ENCODE measurements around the gene RAB1A.
"Not testable (repeated sequence)": the region's sequence is repeated elsewhere in the genome, so short reads cannot be mapped to it uniquely, and the experiment has no call there.

Gene RAB1A

GRCh38 chr2:65161551-65162100 is 31.7 kb upstream of the RAB1A start:
- no peak for DNase-seq (ENCODE audit: low read depth, low spot score)
- Histone ChIP-seq H3K4me3 (ENCODE audit: low read length) (no peak overlapping the region), H3K4me1 (ENCODE audit: control insufficient read depth, insufficient read depth, low read length) (no peaks in the 10 kb centered on the region), H3K27me3 (ENCODE audit: control insufficient read depth, insufficient read depth, low read length) (no peaks in the 10 kb centered on the region; the same call in 1 of the 2 replicates), H3K27ac (ENCODE audit: low read length) (no peak overlapping the region), H3K36me3 (ENCODE audit: control insufficient read depth, insufficient read depth, low read length) (no peaks in the 10 kb centered on the region), H3K9me3 (ENCODE audit: control insufficient read depth, insufficient read depth, low read length) (no peaks in the 10 kb centered on the region)
- WGBS (ENCODE audit: insufficient coverage, insufficient read length): no CpG with 5 or more reads among the region's 9 CpGs

- Histone ChIP-seq H3K4me3 (ENCODE audit: low read length) (no peak overlapping the region), H3K36me3 (ENCODE audit: control insufficient read depth, insufficient read depth, low read length) (no peaks in the 10 kb centered on the region), H3K9me3 (ENCODE audit: control insufficient read depth, insufficient read depth, low read length) (no peaks in the 10 kb centered on the region), H3K27me3 (ENCODE audit: control insufficient read depth, insufficient read depth, low read length) (no peaks in the 10 kb centered on the region; the same call in 1 of the 2 replicates), H3K4me1 (ENCODE audit: control insufficient read depth, insufficient read depth, low read length) (no peaks in the 10 kb centered on the region), H3K27ac (ENCODE audit: low read length) (no peak overlapping the region)
- no CpG with 5 or more reads among the region's 2 CpGs for WGBS (ENCODE audit: insufficient coverage, insufficient read length)
- DNase-seq (ENCODE audit: low read depth, low spot score): no peak
Measured at GRCh38 chr2:65159906-65160305, 30.0 kb upstream of the RAB1A start.

- H3K9me3 ChIP-seq (ENCODE audit: control insufficient read depth, insufficient read depth, low read length): no peaks in the 10 kb centered on the region
- no peaks in the 10 kb centered on the region for H3K36me3 ChIP-seq (ENCODE audit: control insufficient read depth, insufficient read depth, low read length)
- no peaks in the 10 kb centered on the region for H3K4me1 ChIP-seq (ENCODE audit: control insufficient read depth, insufficient read depth, low read length)
- H3K27ac ChIP-seq (ENCODE audit: low read length): no peak overlapping the region
- no peaks in the 10 kb centered on the region for H3K27me3 ChIP-seq (ENCODE audit: control insufficient read depth, insufficient read depth, low read length)
- H3K4me3 ChIP-seq (ENCODE audit: low read length): no peak overlapping the region
- DNase-seq (ENCODE audit: low read depth, low spot score): no peak
- WGBS (ENCODE audit: insufficient coverage, insufficient read length): no CpG with 5 or more reads among the region's 6 CpGs
Measured at GRCh38 chr2:65159261-65159660, 29.4 kb upstream of the RAB1A start.

DNA sequence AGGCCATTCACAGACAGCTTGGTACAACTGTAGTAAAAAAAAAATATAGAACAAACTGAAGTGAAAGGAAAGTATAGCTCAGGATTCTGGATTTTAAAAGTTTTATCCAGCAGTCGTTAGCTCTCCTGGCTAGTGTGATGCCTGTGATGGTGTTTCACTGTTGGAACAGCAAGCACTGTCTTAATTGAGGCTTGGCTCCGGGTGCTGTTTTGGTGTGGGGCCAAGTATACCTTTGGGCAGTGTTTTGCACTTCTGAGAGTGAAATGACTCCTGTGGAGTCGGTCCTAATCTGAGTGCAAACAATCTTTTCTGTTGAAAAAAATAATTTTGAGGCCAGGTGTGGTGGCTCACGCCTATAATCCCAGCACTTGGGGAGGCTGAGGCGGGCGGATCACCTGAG is 28.7 kb upstream of the RAB1A start:
- H3K9me3 ChIP-seq (ENCODE audit: control insufficient read depth, insufficient read depth, low read length): no peaks in the 10 kb centered on the region
- H3K27ac ChIP-seq (ENCODE audit: low read length): no peak overlapping the region
- no CpG with 5 or more reads among the region's 6 CpGs for WGBS (ENCODE audit: insufficient coverage, insufficient read length)
- no peaks in the 10 kb centered on the region for H3K27me3 ChIP-seq (ENCODE audit: control insufficient read depth, insufficient read depth, low read length)
- no peaks in the 10 kb centered on the region for H3K4me1 ChIP-seq (ENCODE audit: control insufficient read depth, insufficient read depth, low read length)
- H3K4me3 ChIP-seq (ENCODE audit: low read length): no peak overlapping the region
- DNase-seq (ENCODE audit: low read depth, low spot score): no peak
- H3K36me3 ChIP-seq (ENCODE audit: control insufficient read depth, insufficient read depth, low read length): no peaks in the 10 kb centered on the region

DNA sequence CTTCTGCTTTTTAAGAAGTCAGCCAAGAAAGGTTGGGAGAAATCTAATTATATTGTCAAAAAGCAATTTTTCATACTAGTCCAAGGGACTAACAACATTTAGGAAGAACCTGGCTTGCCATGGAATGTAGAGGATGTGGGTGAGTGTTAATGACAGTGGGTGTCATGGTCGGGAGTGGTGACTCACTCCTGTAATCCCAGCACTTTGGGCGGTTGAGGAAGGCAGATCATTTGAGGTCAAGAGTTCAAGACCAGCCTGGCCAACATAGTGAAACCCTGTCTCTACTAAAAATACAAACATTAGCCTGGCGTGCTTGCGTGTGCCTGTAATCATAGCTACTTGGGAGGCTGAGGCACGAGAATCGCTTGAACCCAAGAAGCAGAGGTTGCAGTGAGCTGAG is 27.9 kb upstream of the RAB1A start:
- H3K36me3 ChIP-seq (ENCODE audit: control insufficient read depth, insufficient read depth, low read length); DNase-seq (ENCODE audit: low read depth, low spot score); H3K27ac ChIP-seq (ENCODE audit: low read length); H3K4me3 ChIP-seq (ENCODE audit: low read length); H3K4me1 ChIP-seq (ENCODE audit: control insufficient read depth, insufficient read depth, low read length); H3K9me3 ChIP-seq (ENCODE audit: control insufficient read depth, insufficient read depth, low read length); H3K27me3 ChIP-seq (ENCODE audit: control insufficient read depth, insufficient read depth, low read length): not testable (repeated sequence)
- WGBS (ENCODE audit: insufficient coverage, insufficient read length): no CpG with 5 or more reads among the region's 6 CpGs

- no CpG with 5 or more reads among the region's 1 CpG for WGBS (ENCODE audit: insufficient coverage, insufficient read length)
- DNase-seq (ENCODE audit: low read depth, low spot score): no peak
- H3K4me3 ChIP-seq (ENCODE audit: low read length): no peak overlapping the region
- no peaks in the 10 kb centered on the region for H3K4me1 ChIP-seq (ENCODE audit: control insufficient read depth, insufficient read depth, low read length)
- H3K36me3 ChIP-seq (ENCODE audit: control insufficient read depth, insufficient read depth, low read length): no peaks in the 10 kb centered on the region
- no peak overlapping the region for H3K27ac ChIP-seq (ENCODE audit: low read length)
- no peaks in the 10 kb centered on the region for H3K9me3 ChIP-seq (ENCODE audit: control insufficient read depth, insufficient read depth, low read length)
- no peaks in the 10 kb centered on the region for H3K27me3 ChIP-seq (ENCODE audit: control insufficient read depth, insufficient read depth, low read length)
Measured at GRCh38 chr2:65156041-65156440, 26.1 kb upstream of the RAB1A start.

- no CpG with 5 or more reads among the region's 3 CpGs for whole genome bisulfite sequencing (ENCODE audit: insufficient coverage, insufficient read length)
- no peak overlapping the region for H3K27ac ChIP-seq (ENCODE audit: low read length)
- H3K27me3 ChIP-seq (ENCODE audit: control insufficient read depth, insufficient read depth, low read length): no peaks in the 10 kb centered on the region
- no peaks in the 10 kb centered on the region for H3K9me3 ChIP-seq (ENCODE audit: control insufficient read depth, insufficient read depth, low read length)
- DNase-seq (ENCODE audit: low read depth, low spot score): no peak
- no peaks in the 10 kb centered on the region for H3K36me3 ChIP-seq (ENCODE audit: control insufficient read depth, insufficient read depth, low read length)
- H3K4me1 ChIP-seq (ENCODE audit: control insufficient read depth, insufficient read depth, low read length): no peaks in the 10 kb centered on the region
- H3K4me3 ChIP-seq (ENCODE audit: low read length): no peak overlapping the region
Measured at GRCh38 chr2:65153515-65153914, 23.6 kb upstream of the RAB1A start.

- no peak overlapping the region for H3K4me3 ChIP-seq (ENCODE audit: low read length)
- no peak for DNase-seq (ENCODE audit: low read depth, low spot score)
- H3K27me3 ChIP-seq (ENCODE audit: control insufficient read depth, insufficient read depth, low read length): no peaks in the 10 kb centered on the region
- H3K9me3 ChIP-seq (ENCODE audit: control insufficient read depth, insufficient read depth, low read length): no peaks in the 10 kb centered on the region
- H3K4me1 ChIP-seq (ENCODE audit: control insufficient read depth, insufficient read depth, low read length): no peaks in the 10 kb centered on the region
- H3K27ac ChIP-seq (ENCODE audit: low read length): no peak overlapping the region
- no CpG with 5 or more reads among the region's 3 CpGs for WGBS (ENCODE audit: insufficient coverage, insufficient read length)
- no peaks in the 10 kb centered on the region for H3K36me3 ChIP-seq (ENCODE audit: control insufficient read depth, insufficient read depth, low read length)
Measured at GRCh38 chr2:65146078-65146477, 16.2 kb upstream of the RAB1A start.

DNA sequence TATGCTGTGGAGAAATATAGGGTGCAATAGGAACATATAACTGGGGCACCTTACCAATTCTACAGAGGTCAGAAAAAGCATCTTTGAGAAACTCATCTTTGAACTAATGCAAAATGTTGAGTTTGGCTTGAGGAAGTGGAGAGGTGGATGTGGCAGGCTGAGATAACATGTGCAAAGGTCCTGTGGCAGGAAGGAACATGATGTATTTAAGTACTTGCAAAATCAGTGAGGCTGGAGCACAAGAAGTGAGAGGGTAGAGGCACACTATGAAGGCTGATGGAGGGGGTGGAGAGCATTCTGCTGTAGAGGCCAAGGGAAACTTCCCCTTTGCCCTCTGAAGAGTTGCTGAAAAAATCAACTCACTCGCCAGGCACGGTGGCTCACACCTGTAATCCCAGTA is 14.7 kb upstream of the RAB1A start:
- no peak overlapping the region for H3K27ac ChIP-seq (ENCODE audit: low read length)
- H3K27me3 ChIP-seq (ENCODE audit: control insufficient read depth, insufficient read depth, low read length): no peaks in the 10 kb centered on the region
- no peak overlapping the region for H3K4me3 ChIP-seq (ENCODE audit: low read length)
- H3K36me3 ChIP-seq (ENCODE audit: control insufficient read depth, insufficient read depth, low read length): no peaks in the 10 kb centered on the region
- DNase-seq (ENCODE audit: low read depth, low spot score): no peak
- H3K4me1 ChIP-seq (ENCODE audit: control insufficient read depth, insufficient read depth, low read length): no peaks in the 10 kb centered on the region
- WGBS (ENCODE audit: insufficient coverage, insufficient read length): no CpG with 5 or more reads among the region's 2 CpGs
- no peaks in the 10 kb centered on the region for H3K9me3 ChIP-seq (ENCODE audit: control insufficient read depth, insufficient read depth, low read length)

DNA sequence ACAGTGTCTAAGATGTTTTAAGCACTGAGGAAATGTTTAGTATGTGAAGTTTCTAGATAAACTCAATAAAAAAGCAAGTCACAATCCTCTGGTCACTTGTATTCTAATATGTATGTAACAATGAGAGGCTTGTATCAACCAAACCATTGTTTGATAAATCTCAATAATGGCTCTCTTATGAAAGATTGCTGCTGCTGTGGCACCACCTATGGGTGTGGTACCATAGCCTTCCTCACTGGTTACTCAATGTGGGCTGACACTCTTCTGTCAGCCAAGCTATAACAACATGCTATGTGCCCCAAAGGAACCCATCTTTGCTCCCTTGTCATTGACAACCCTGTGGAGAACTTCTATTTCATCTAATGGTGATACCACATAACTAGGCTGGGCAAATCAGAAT is 12.6 kb upstream of the RAB1A start:
- Histone ChIP-seq H3K9me3 (ENCODE audit: control insufficient read depth, insufficient read depth, low read length) (no peaks in the 10 kb centered on the region), H3K4me1 (ENCODE audit: control insufficient read depth, insufficient read depth, low read length) (no peaks in the 10 kb centered on the region), H3K36me3 (ENCODE audit: control insufficient read depth, insufficient read depth, low read length) (no peaks in the 10 kb centered on the region), H3K4me3 (ENCODE audit: low read length) (no peak overlapping the region), H3K27me3 (ENCODE audit: control insufficient read depth, insufficient read depth, low read length) (no peaks in the 10 kb centered on the region), H3K27ac (ENCODE audit: low read length) (no peak overlapping the region)
- DNase-seq (ENCODE audit: low read depth, low spot score): no peak

GRCh38 chr2:65137197-65137775 is 7.4 kb upstream of the RAB1A start:
- Histone ChIP-seq H3K4me1 (ENCODE audit: control insufficient read depth, insufficient read depth, low read length) (no peaks in the 10 kb centered on the region), H3K27ac (ENCODE audit: low read length) (no peak overlapping the region), H3K4me3 (ENCODE audit: low read length) (no peak overlapping the region), H3K27me3 (ENCODE audit: control insufficient read depth, insufficient read depth, low read length) (no peaks in the 10 kb centered on the region), H3K9me3 (ENCODE audit: control insufficient read depth, insufficient read depth, low read length) (no peaks in the 10 kb centered on the region), H3K36me3 (ENCODE audit: control insufficient read depth, insufficient read depth, low read length) (no peaks in the 10 kb centered on the region)
- DNase-seq (ENCODE audit: low read depth, low spot score): no peak
- WGBS (ENCODE audit: insufficient coverage, insufficient read length): no CpG with 5 or more reads among the region's 2 CpGs
